Testis (tissue), 3 donors: ENCODE results near the gene SOX6. TPM values are rescaled to one million over a fixed set of nuclear protein-coding genes. Genes with fewer than 3 reads are reported as not detected.

ENCODE experiments used
- DNase-seq: peaks from one replicate; pipeline ENCODE4 v3.0.0-alpha.2; 2019
- H3K27ac ChIP-seq, 2 donors: fragments of 200-600 bp; sonication (generic); one replicate each; pipeline ENCODE4 v1.5.1; 2019
- H3K27me3 ChIP-seq: fragments of 200-600 bp; sonication (generic); one replicate; pipeline ENCODE4 v1.5.1; 2019
- H3K36me3 ChIP-seq: fragments of 200-600 bp; sonication (generic); one replicate; pipeline ENCODE4 v1.5.1; 2017; ENCODE audit warnings: low read depth; ENCODE audit errors: missing control alignments
- H3K4me1 ChIP-seq: fragments of 200-600 bp; sonication (generic); one replicate; pipeline ENCODE4 v1.5.1; 2019
- H3K4me3 ChIP-seq, 2 donors: fragments of 200-600 bp; sonication (generic); one replicate each; pipeline ENCODE4 v1.5.1; 2017 to 2019
- H3K9me3 ChIP-seq: fragments of 200-600 bp; sonication (generic); one replicate; pipeline ENCODE4 v1.5.1; 2017
- CTCF ChIP-seq, 3 experiments: fragments of 450-650 bp in 2 of 3; fragments of 200-600 bp in 1 of 3; sonication (generic) in 1 of 3; IDR thresholded peaks; one replicate each; pipeline ENCODE4 v1.5.1; 2016 to 2019; ENCODE audit warnings: antibody characterized with exemption in 3 of 3, mild to moderate bottlenecking in 2 of 3, moderate library complexity in 1 of 3
- POLR2A ChIP-seq: fragments of 450-650 bp; IDR thresholded peaks from one replicate; pipeline ENCODE4 v1.6.1; 2017; ENCODE audit warnings: antibody characterized with exemption, mild to moderate bottlenecking, moderate library complexity
- WGBS, 2 donors: methylation state at CpG; one replicate each; pipeline ENCODE4 v1.1.5; 2018; 5-methylcytosine and 5-hydroxymethylcytosine counted together
- intact Hi-C: fragments of 100-400 bp; cut with DNase I; formaldehyde crosslinking; loops from one replicate; pipeline ENCODE4 v1.15.1; 2023; ENCODE audit warnings: low total_unique reads
- polyA plus RNA-seq: library from polyadenylated mRNA; stranded (reverse); fragments of 350-450 nt; fragmentation: Illumina TruSeq; extraction: RNeasy Lipid Tissue Mini Kit (QIAGEN cat#74804); gene quantifications from one replicate; pipeline ENCODE4 v1.2.3, GENCODE V29; 2014; ENCODE audit warnings: low read depth, low replicate concordance; ENCODE audit not compliant: insufficient read depth
- total RNA-seq, 2 donors: library from RNA; depleted of rRNA; stranded (reverse); fragments of >200 nt; gene quantifications; one replicate each; pipeline ENCODE4 v1.2.3, GENCODE V29; 2016

Gene SOX6
- total and polyA plus RNA-seq, 3 donors from 2014 or later = 39.6 to 74.0 (median 52.3) TPM

- H3K27me3 ChIP-seq = no peaks in the 10 kb centered on the region
- H3K9me3 ChIP-seq = no peaks in the 10 kb centered on the region
- H3K4me3 ChIP-seq = no peak overlapping the region
- 73 to 86% methylated on average over 1 of the region's 1 CpG for WGBS, 2 donors
- DNase-seq = no peak
- H3K4me1 ChIP-seq = no peaks in the 10 kb centered on the region
- H3K36me3 ChIP-seq = no peaks in the 10 kb centered on the region
- intact Hi-C loops = no loop called here
- H3K27ac ChIP-seq = no peak overlapping the region
- no peak for TF ChIP-seq CTCF (IDR thresholded peaks at IDR 0.05)
- no peak for TF ChIP-seq POLR2A
Observed at GRCh38 chr11:15963266-15963665, 393.1 kb downstream of the SOX6 start.

GRCh38 chr11:15958910-15959309, 397.4 kb downstream of the SOX6 start:
- WGBS, 2 donors = 73 to 84% methylated on average over 1 of the region's 1 CpG
- TF ChIP-seq POLR2A = no peak
- no peak for TF ChIP-seq CTCF (IDR thresholded peaks at IDR 0.05)
- DNase-seq = no peak
- H3K27ac ChIP-seq = no peak overlapping the region
- H3K36me3 ChIP-seq = no peaks in the 10 kb centered on the region
- H3K4me3 ChIP-seq = no peak overlapping the region
- H3K9me3 ChIP-seq = no peaks in the 10 kb centered on the region
- H3K4me1 ChIP-seq = no peaks in the 10 kb centered on the region
- intact Hi-C loops = no loop called here
- H3K27me3 ChIP-seq = no peaks in the 10 kb centered on the region

- H3K27ac ChIP-seq = no peak overlapping the region
- no peak for DNase-seq
- H3K4me3 ChIP-seq = no peak overlapping the region
- 91 to 97% methylated on average over 2 of the region's 2 CpGs for WGBS, 2 donors
- no peaks in the 10 kb centered on the region for H3K9me3 ChIP-seq
- no peaks in the 10 kb centered on the region for H3K4me1 ChIP-seq
- TF ChIP-seq POLR2A = no peak
- TF ChIP-seq CTCF (IDR thresholded peaks at IDR 0.05) = no peak
- intact Hi-C loops = no loop called here
- no peaks in the 10 kb centered on the region for H3K27me3 ChIP-seq
- no peaks in the 10 kb centered on the region for H3K36me3 ChIP-seq
Observed at GRCh38 chr11:15957234-15957633, 399.1 kb downstream of the SOX6 start.

- no peak for TF ChIP-seq POLR2A
- TF ChIP-seq CTCF (IDR thresholded peaks at IDR 0.05) = no peak
- WGBS, 2 donors = 91 to 96% methylated on average over 3 of the region's 3 CpGs
- DNase-seq = no peak
- Histone ChIP-seq H3K27ac (no peak overlapping the region), H3K4me3 (no peak overlapping the region), H3K27me3 (no peaks in the 10 kb centered on the region), H3K4me1 (no peaks in the 10 kb centered on the region), H3K36me3 (no peaks in the 10 kb centered on the region), H3K9me3 (no peaks in the 10 kb centered on the region)
- intact Hi-C loops = no loop called here
Observed at GRCh38 chr11:15956302-15956701, 400.0 kb downstream of the SOX6 start.

GRCh38 chr11:15955595-15955994, 400.8 kb downstream of the SOX6 start:
- whole genome bisulfite sequencing, 2 donors = 95 to 100% methylated on average over 2 of the region's 2 CpGs
- intact Hi-C loops = no loop called here
- Histone ChIP-seq H3K36me3 (no peaks in the 10 kb centered on the region), H3K27ac (no peak overlapping the region), H3K9me3 (no peaks in the 10 kb centered on the region), H3K27me3 (no peaks in the 10 kb centered on the region), H3K4me3 (no peak overlapping the region), H3K4me1 (no peaks in the 10 kb centered on the region)
- no peak for TF ChIP-seq POLR2A
- TF ChIP-seq CTCF (IDR thresholded peaks at IDR 0.05) = no peak
- no peak for DNase-seq
